GM11168 (cell line): Measurements from ENCODE around the gene TEX26.

Experiments
- in situ Hi-C: fragments of 300-500 bp; cut with MboI; formaldehyde crosslinking; loops from one replicate; pipeline ENCODE4 v1.12.0; 2022; ENCODE audit warnings: low sequenced_read_pairs; ENCODE audit not compliant: unreplicated experiment

The TEX26 gene

GRCh38 chr13:31010296-31010695 is 77.8 kb downstream of the TEX26 start:
- in situ Hi-C loops: no loop called here

GRCh38 chr13:31011193-31011860 is 78.9 kb downstream of the TEX26 start:
- in situ Hi-C loops: no loop called here

GRCh38 chr13:31011901-31012654 is 79.6 kb downstream of the TEX26 start:
- in situ Hi-C loops: no loop called here

GRCh38 chr13:31012655-31013024 is 80.2 kb downstream of the TEX26 start:
- in situ Hi-C loops: no loop called here

GRCh38 chr13:31014456-31014855 is 82.0 kb downstream of the TEX26 start:
- in situ Hi-C loops: no loop called here

GRCh38 chr13:31015199-31015598 is 82.7 kb downstream of the TEX26 start:
- in situ Hi-C loops: no loop called here

- in situ Hi-C loops: no loop called here
Measured at GRCh38 chr13:31016342-31017325, 84.2 kb downstream of the TEX26 start.

- in situ Hi-C loops: no loop called here
Measured at GRCh38 chr13:31018511-31018910, 86.1 kb downstream of the TEX26 start.

GRCh38 chr13:31020996-31021395 is 88.5 kb downstream of the TEX26 start:
- in situ Hi-C loops: no loop called here

- in situ Hi-C loops: no loop called here
Measured at GRCh38 chr13:31022288-31022895, 89.9 kb downstream of the TEX26 start.

GRCh38 chr13:31022928-31023530 is 90.6 kb downstream of the TEX26 start:
- in situ Hi-C loops: no loop called here
